ENCODE results near the gene SRGN.

Gene SRGN

GRCh38 chr10:69064762-69065328, 23.1 kb upstream of the SRGN start:
- no peaks in the 10 kb centered on the region for H3K27me3 ChIP-seq (ENCODE audit: control insufficient read depth, insufficient read depth, low read length)
- no peaks in the 10 kb centered on the region for H3K9me3 ChIP-seq (ENCODE audit: control insufficient read depth, insufficient read depth, low read length)
- no peaks in the 10 kb centered on the region for H3K4me1 ChIP-seq (ENCODE audit: control insufficient read depth, insufficient read depth, low read length)
- no peaks in the 10 kb centered on the region for H3K36me3 ChIP-seq (ENCODE audit: control insufficient read depth, insufficient read depth, low read length)
- no peak overlapping the region for H3K9ac ChIP-seq (ENCODE audit: low read depth, low read length)
- H3K4me3 ChIP-seq (ENCODE audit: low read depth, low read length) = no peak overlapping the region

DNA sequence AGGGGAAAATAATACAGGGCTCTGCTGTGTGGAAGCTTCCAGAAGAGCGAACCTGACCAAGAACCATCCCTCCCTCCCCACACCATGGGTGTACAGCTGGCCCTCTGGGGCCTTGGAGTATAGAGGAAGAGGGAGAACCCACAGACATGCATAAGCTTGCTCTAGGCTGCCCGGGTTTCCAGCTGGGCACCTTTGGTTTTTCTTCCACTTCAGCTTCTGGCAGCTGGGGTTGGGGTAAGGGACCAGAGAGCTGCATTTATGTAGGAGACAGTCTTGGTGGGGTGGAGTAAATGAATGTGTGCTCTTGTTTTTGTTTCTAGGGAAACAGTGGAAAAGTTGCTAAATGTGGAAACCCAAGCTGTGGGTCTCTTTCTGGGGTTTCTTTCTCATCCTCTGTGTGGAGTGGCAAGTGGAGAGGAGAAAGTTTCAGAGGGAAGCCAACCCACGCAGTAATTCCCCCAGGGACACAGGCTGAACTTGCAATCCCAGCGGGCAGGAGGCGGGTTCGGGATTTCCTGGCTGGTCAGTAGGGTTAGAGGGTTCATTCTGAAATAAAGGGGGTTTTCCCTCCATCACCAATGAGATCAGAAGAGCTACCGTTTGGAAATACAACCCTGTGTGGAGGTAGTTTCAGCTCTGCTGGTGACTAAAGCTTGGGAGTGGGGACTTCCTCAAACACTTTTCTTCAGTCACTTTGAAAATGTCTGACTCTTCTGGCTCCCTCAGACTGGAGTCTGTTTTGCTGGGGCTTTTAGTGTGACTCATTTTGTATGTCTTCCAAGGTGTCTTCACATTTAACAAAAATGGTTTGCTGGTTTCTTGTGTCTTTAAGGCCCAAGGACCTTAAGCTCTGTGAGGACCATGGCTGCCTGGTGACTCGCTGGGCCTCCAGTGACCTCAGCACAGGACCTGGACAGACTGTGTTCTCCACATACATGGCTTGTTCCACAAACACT, 22.2 kb upstream of the SRGN start:
- Histone ChIP-seq H3K9ac (ENCODE audit: low read depth, low read length) (no peak overlapping the region), H3K27me3 (ENCODE audit: control insufficient read depth, insufficient read depth, low read length) (no peaks in the 10 kb centered on the region), H3K9me3 (ENCODE audit: control insufficient read depth, insufficient read depth, low read length) (no peaks in the 10 kb centered on the region), H3K36me3 (ENCODE audit: control insufficient read depth, insufficient read depth, low read length) (no peaks in the 10 kb centered on the region), H3K4me3 (ENCODE audit: low read depth, low read length) (no peak overlapping the region), H3K4me1 (ENCODE audit: control insufficient read depth, insufficient read depth, low read length) (no peaks in the 10 kb centered on the region)

- H3K9me3 ChIP-seq (ENCODE audit: control insufficient read depth, insufficient read depth, low read length) = no peaks in the 10 kb centered on the region
- no peak overlapping the region for H3K9ac ChIP-seq (ENCODE audit: low read depth, low read length)
- no peak overlapping the region for H3K4me3 ChIP-seq (ENCODE audit: low read depth, low read length)
- H3K27me3 ChIP-seq (ENCODE audit: control insufficient read depth, insufficient read depth, low read length) = no peaks in the 10 kb centered on the region
- H3K4me1 ChIP-seq (ENCODE audit: control insufficient read depth, insufficient read depth, low read length) = no peaks in the 10 kb centered on the region
- H3K36me3 ChIP-seq (ENCODE audit: control insufficient read depth, insufficient read depth, low read length) = no peaks in the 10 kb centered on the region
These were observed 20.7 kb upstream of the SRGN start for GRCh38 chr10:69067189-69067588.

- H3K36me3 ChIP-seq (ENCODE audit: control insufficient read depth, insufficient read depth, low read length) = no peaks in the 10 kb centered on the region
- H3K27me3 ChIP-seq (ENCODE audit: control insufficient read depth, insufficient read depth, low read length) = no peaks in the 10 kb centered on the region
- H3K4me1 ChIP-seq (ENCODE audit: control insufficient read depth, insufficient read depth, low read length) = no peaks in the 10 kb centered on the region
- no peak overlapping the region for H3K9ac ChIP-seq (ENCODE audit: low read depth, low read length)
- no peaks in the 10 kb centered on the region for H3K9me3 ChIP-seq (ENCODE audit: control insufficient read depth, insufficient read depth, low read length)
- H3K4me3 ChIP-seq (ENCODE audit: low read depth, low read length) = no peak overlapping the region
These were observed 19.4 kb upstream of the SRGN start for GRCh38 chr10:69068549-69068948.

DNA sequence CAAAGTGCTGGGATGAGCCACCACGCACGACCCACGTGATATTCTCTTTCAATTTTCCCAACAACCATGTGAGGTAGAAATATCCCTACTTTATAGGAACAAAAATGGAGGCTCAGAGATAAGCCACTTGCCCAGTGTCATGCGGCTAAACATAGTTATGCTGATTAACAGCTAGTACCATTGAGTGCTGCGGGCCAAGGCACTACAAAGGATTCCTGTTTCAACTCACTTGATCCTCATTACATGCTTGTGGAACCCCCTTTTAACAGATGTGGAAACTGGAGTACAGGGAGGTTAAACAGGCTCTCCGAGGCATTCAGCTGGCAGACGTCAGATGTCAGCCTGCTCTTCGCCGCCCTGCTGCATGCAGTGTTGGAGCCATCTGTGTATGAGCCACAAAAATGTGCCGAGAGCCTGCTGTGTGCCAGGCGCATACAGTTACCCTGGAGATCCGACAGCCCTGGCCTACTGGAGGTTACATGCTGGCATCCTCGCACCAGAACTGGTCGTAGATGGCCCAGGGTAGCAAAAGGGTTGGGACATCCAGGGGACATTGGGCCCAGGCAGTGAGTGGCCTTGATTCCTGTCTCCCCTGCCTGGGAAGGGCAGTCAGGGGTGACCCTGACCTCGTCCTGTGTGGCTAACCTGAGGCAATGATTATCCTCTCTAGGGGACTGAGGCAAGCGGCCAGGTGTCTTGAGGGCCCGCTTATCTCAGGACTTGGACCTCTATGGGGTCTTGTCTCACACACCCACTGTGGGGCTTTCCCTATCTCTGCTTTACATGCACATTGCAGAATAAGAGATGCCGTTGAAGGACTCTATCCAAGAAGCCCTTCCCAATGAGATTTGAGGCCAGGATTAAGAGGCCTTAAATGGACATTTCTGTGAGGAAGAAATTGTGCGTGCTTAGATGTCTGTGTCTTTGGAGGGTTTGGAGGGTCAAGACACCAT, 18.5 kb upstream of the SRGN start:
- Histone ChIP-seq H3K27me3 (ENCODE audit: control insufficient read depth, insufficient read depth, low read length) (no peaks in the 10 kb centered on the region), H3K4me1 (ENCODE audit: control insufficient read depth, insufficient read depth, low read length) (no peaks in the 10 kb centered on the region), H3K36me3 (ENCODE audit: control insufficient read depth, insufficient read depth, low read length) (no peaks in the 10 kb centered on the region), H3K4me3 (ENCODE audit: low read depth, low read length) (no peak overlapping the region), H3K9me3 (ENCODE audit: control insufficient read depth, insufficient read depth, low read length) (no peaks in the 10 kb centered on the region), H3K9ac (ENCODE audit: low read depth, low read length) (no peak overlapping the region)

GRCh38 chr10:69070951-69071350, 17.0 kb upstream of the SRGN start:
- H3K27me3 ChIP-seq (ENCODE audit: control insufficient read depth, insufficient read depth, low read length) = no peaks in the 10 kb centered on the region
- no peak overlapping the region for H3K9ac ChIP-seq (ENCODE audit: low read depth, low read length)
- H3K36me3 ChIP-seq (ENCODE audit: control insufficient read depth, insufficient read depth, low read length) = no peaks in the 10 kb centered on the region
- H3K4me1 ChIP-seq (ENCODE audit: control insufficient read depth, insufficient read depth, low read length) = no peaks in the 10 kb centered on the region
- H3K9me3 ChIP-seq (ENCODE audit: control insufficient read depth, insufficient read depth, low read length) = no peaks in the 10 kb centered on the region
- H3K4me3 ChIP-seq (ENCODE audit: low read depth, low read length) = no peak overlapping the region

GRCh38 chr10:69071610-69072009, 16.3 kb upstream of the SRGN start:
- Histone ChIP-seq H3K27me3 (ENCODE audit: control insufficient read depth, insufficient read depth, low read length) (no peaks in the 10 kb centered on the region), H3K36me3 (ENCODE audit: control insufficient read depth, insufficient read depth, low read length) (no peaks in the 10 kb centered on the region), H3K4me3 (ENCODE audit: low read depth, low read length) (no peak overlapping the region), H3K4me1 (ENCODE audit: control insufficient read depth, insufficient read depth, low read length) (no peaks in the 10 kb centered on the region), H3K9me3 (ENCODE audit: control insufficient read depth, insufficient read depth, low read length) (no peaks in the 10 kb centered on the region), H3K9ac (ENCODE audit: low read depth, low read length) (no peak overlapping the region)

DNA sequence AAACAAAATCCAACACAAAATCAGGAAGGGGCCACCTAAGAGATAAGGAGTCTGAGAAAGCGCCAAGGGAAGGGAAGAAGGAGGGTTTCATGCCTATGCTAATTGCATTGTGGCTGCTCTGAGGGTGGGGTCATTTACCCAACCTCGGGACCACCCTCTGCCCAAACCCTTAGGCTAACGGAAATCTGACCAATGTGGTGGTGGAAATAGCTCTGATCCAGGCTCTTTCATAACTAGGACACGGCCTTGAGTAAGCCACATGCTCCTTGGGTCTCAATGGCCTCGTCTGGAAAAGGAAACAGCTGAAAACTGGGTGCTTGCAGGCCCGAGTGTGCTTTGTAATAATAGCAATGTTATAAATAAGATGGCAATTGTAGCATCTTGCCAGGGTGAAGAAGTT, 14.9 kb upstream of the SRGN start:
- Histone ChIP-seq H3K9ac (ENCODE audit: low read depth, low read length) (no peak overlapping the region), H3K36me3 (ENCODE audit: control insufficient read depth, insufficient read depth, low read length) (no peaks in the 10 kb centered on the region), H3K4me1 (ENCODE audit: control insufficient read depth, insufficient read depth, low read length) (no peaks in the 10 kb centered on the region), H3K27me3 (ENCODE audit: control insufficient read depth, insufficient read depth, low read length) (no peaks in the 10 kb centered on the region), H3K4me3 (ENCODE audit: low read depth, low read length) (no peak overlapping the region), H3K9me3 (ENCODE audit: control insufficient read depth, insufficient read depth, low read length) (no peaks in the 10 kb centered on the region)

DNA sequence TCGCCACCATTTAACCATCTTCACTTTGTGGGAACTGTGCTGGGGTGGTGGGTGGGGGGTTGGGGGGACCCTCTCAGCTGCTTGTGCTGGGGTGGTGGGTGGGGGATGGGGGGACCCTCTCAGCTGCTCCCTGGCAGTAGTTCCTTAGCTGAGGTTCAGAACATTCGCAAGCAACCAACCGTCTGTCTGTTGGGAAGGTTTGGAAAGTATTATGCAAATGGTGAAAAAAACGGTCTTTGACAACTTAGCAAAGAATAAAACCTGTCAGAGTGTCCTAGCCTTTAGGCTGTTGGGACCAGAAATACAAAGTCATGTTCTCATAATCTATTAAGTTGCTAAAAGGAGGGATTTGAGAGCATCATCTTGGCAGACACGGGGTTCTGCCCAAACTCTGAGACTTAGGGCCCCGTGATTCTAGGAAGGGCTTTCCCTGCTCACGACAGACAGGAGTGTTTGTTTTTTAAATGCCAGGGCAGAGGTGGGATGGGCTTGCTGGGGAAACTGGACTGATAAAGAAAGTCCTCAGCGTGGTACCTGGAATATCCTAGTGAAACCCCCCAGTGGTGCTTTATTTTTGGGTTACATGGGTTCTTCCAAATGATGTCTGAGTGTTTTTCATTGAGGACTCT, 14.1 kb upstream of the SRGN start:
- H3K9ac ChIP-seq (ENCODE audit: low read depth, low read length) = no peak overlapping the region
- H3K9me3 ChIP-seq (ENCODE audit: control insufficient read depth, insufficient read depth, low read length) = no peaks in the 10 kb centered on the region
- no peaks in the 10 kb centered on the region for H3K4me1 ChIP-seq (ENCODE audit: control insufficient read depth, insufficient read depth, low read length)
- no peaks in the 10 kb centered on the region for H3K36me3 ChIP-seq (ENCODE audit: control insufficient read depth, insufficient read depth, low read length)
- no peaks in the 10 kb centered on the region for H3K27me3 ChIP-seq (ENCODE audit: control insufficient read depth, insufficient read depth, low read length)
- H3K4me3 ChIP-seq (ENCODE audit: low read depth, low read length) = no peak overlapping the region

- no peaks in the 10 kb centered on the region for H3K9me3 ChIP-seq (ENCODE audit: control insufficient read depth, insufficient read depth, low read length)
- no peaks in the 10 kb centered on the region for H3K27me3 ChIP-seq (ENCODE audit: control insufficient read depth, insufficient read depth, low read length)
- H3K4me1 ChIP-seq (ENCODE audit: control insufficient read depth, insufficient read depth, low read length) = no peaks in the 10 kb centered on the region
- no peak overlapping the region for H3K9ac ChIP-seq (ENCODE audit: low read depth, low read length)
- H3K36me3 ChIP-seq (ENCODE audit: control insufficient read depth, insufficient read depth, low read length) = no peaks in the 10 kb centered on the region
- no peak overlapping the region for H3K4me3 ChIP-seq (ENCODE audit: low read depth, low read length)
These were observed 13.4 kb upstream of the SRGN start for GRCh38 chr10:69074532-69074931.

- no peaks in the 10 kb centered on the region for H3K27me3 ChIP-seq (ENCODE audit: control insufficient read depth, insufficient read depth, low read length)
- H3K9ac ChIP-seq (ENCODE audit: low read depth, low read length) = no peak overlapping the region
- no peaks in the 10 kb centered on the region for H3K36me3 ChIP-seq (ENCODE audit: control insufficient read depth, insufficient read depth, low read length)
- no peaks in the 10 kb centered on the region for H3K9me3 ChIP-seq (ENCODE audit: control insufficient read depth, insufficient read depth, low read length)
- H3K4me1 ChIP-seq (ENCODE audit: control insufficient read depth, insufficient read depth, low read length) = no peaks in the 10 kb centered on the region
- no peak overlapping the region for H3K4me3 ChIP-seq (ENCODE audit: low read depth, low read length)
These were observed 12.5 kb upstream of the SRGN start for GRCh38 chr10:69075431-69075830.
